GM23338 (cell line): ENCODE results near the gene DNAJC10.

ENCODE experiments used
- CREB1 ChIP-seq: fragments of 250-450 bp; sonication (Bioruptor Pico); IDR thresholded peaks from 2 replicates; pipeline ENCODE4 v1.5.0; 2020; ENCODE audit warnings: low read depth, mild to moderate bottlenecking, moderate library complexity
- CTCF ChIP-seq, 2 experiments: fragments of 200-600 bp in 1 of 2; sonication (generic) in 1 of 2; conservative IDR thresholded peaks; 2 replicates each; pipeline versions ENCODE4 v1.5.1 to v1.6.1; 2016 to 2017; ENCODE audit warnings: antibody characterized with exemption in 2 of 2, low read depth in 2 of 2, mild to moderate bottlenecking in 2 of 2, moderate library complexity in 1 of 2
- ETS1 ChIP-seq: IDR thresholded peaks from 2 replicates; pipeline ENCODE4 v1.6.1; 2016; ENCODE audit warnings: antibody characterized with exemption
- EZH2 ChIP-seq: fragments of 200-600 bp; sonication (generic); IDR thresholded peaks from one replicate; pipeline ENCODE4 v1.8.0; 2017; ENCODE audit warnings: antibody characterized with exemption, mild to moderate bottlenecking, low read depth; ENCODE audit not compliant: unreplicated experiment
- EZH2phosphoT487 ChIP-seq: fragments of 200-600 bp; sonication (generic); IDR thresholded peaks from one replicate; pipeline ENCODE4 v1.8.1; 2018; ENCODE audit warnings: antibody characterized with exemption; ENCODE audit not compliant: unreplicated experiment
- JUNB ChIP-seq: IDR thresholded peaks from one replicate; pipeline ENCODE4 v1.6.1; 2016; ENCODE audit warnings: antibody characterized with exemption; ENCODE audit not compliant: unreplicated experiment
- NANOG ChIP-seq: IDR thresholded peaks from 2 replicates; pipeline ENCODE4 v1.6.1; 2016; ENCODE audit warnings: antibody characterized with exemption, borderline replicate concordance
- POLR2AphosphoS5 ChIP-seq: IDR thresholded peaks from 2 replicates; pipeline ENCODE4 v1.6.1; 2016; ENCODE audit warnings: antibody characterized with exemption, low read depth
- REST ChIP-seq: IDR thresholded peaks from one replicate; pipeline ENCODE4 v1.6.1; 2018; ENCODE audit warnings: antibody characterized with exemption; ENCODE audit not compliant: unreplicated experiment
- STAT1 ChIP-seq: IDR thresholded peaks from one replicate; pipeline ENCODE4 v1.6.1; 2016; ENCODE audit warnings: antibody characterized with exemption; ENCODE audit not compliant: unreplicated experiment
- ZNF114 ChIP-seq: fragments of 250-450 bp; sonication (Bioruptor Pico); IDR thresholded peaks from 2 replicates; pipeline ENCODE4 v1.5.0; 2020; ENCODE audit warnings: mild to moderate bottlenecking, moderate library complexity
- ZNF331 ChIP-seq: fragments of 250-450 bp; sonication (Bioruptor Pico); IDR thresholded peaks from 2 replicates; pipeline ENCODE4 v1.5.0; 2020; ENCODE audit warnings: low read depth, mild to moderate bottlenecking, moderate library complexity
- ZNF462 ChIP-seq: fragments of 250-450 bp; sonication (Bioruptor Pico); IDR thresholded peaks from 2 replicates; pipeline ENCODE4 v1.5.0; 2020; ENCODE audit warnings: mild to moderate bottlenecking, moderate library complexity

GRCh38 chr2:182818925-182819324, 102.9 kb downstream of the DNAJC10 start:
- no peak for TF ChIP-seq EZH2
- no peak for TF ChIP-seq CTCF (conservative IDR thresholded peaks at IDR 0.05; ENCODE audit: low read depth in 2 of 2)
- no peak for TF ChIP-seq ETS1
- no peak for TF ChIP-seq STAT1
- TF ChIP-seq EZH2phosphoT487, result no peak
- no peak for TF ChIP-seq POLR2AphosphoS5
- TF ChIP-seq NANOG, result peak; percentile 60; the same call in 1 of the 2 replicates
- no peak for TF ChIP-seq JUNB
- TF ChIP-seq CREB1 (CRISPR knock-in tag), result no peak
- TF ChIP-seq ZNF462, result peak; percentile 87
- no peak for TF ChIP-seq REST
- no peak for TF ChIP-seq ZNF331 (CRISPR knock-in tag)
- TF ChIP-seq ZNF114, result no peak
